H9 (cell line): ENCODE data around the gene IDH2. TPM values are rescaled to one million over a fixed set of nuclear protein-coding genes. Genes with fewer than 3 reads are reported as not detected.

Experiments
- DNase-seq: peaks from one replicate; pipeline ENCODE4 v3.0.0-alpha.2; 2017
- H2AFZ ChIP-seq: one replicate; pipeline ENCODE4 v1.6.1; 2013; ENCODE audit warnings: mild to moderate bottlenecking, low read length, control low read depth, moderate library complexity
- H2AK5ac ChIP-seq: 2 replicates; pipeline ENCODE4 v1.6.1; 2013; ENCODE audit warnings: low read length, control low read depth, mixed read lengths; ENCODE audit not compliant: insufficient read length
- H2BK120ac ChIP-seq: one replicate; pipeline ENCODE4 v1.6.1; 2013; ENCODE audit warnings: low read depth, mild to moderate bottlenecking, low read length, control low read depth, inconsistent platforms; ENCODE audit not compliant: poor library complexity, severe bottlenecking
- H2BK12ac ChIP-seq: 2 replicates; pipeline ENCODE4 v1.6.1; 2013; ENCODE audit warnings: low read length, control low read depth, mixed read lengths, low read depth; ENCODE audit not compliant: insufficient read length
- H2BK15ac ChIP-seq: 2 replicates; pipeline ENCODE4 v1.6.1; 2013; ENCODE audit warnings: low read depth, low read length, control low read depth
- H2BK20ac ChIP-seq: one replicate; pipeline ENCODE4 v1.6.1; 2013; ENCODE audit warnings: low read depth, mild to moderate bottlenecking, low read length, control low read depth, inconsistent platforms; ENCODE audit not compliant: poor library complexity, severe bottlenecking
- H2BK5ac ChIP-seq: 2 replicates; pipeline ENCODE4 v1.6.1; 2013; ENCODE audit warnings: low read length, control low read depth, mixed read lengths; ENCODE audit not compliant: insufficient read length
- H3K14ac ChIP-seq: 2 replicates; pipeline ENCODE4 v1.6.1; 2013; ENCODE audit warnings: low read length, control low read depth; ENCODE audit not compliant: insufficient read depth
- H3K18ac ChIP-seq: 2 replicates; pipeline ENCODE4 v1.6.1; 2013; ENCODE audit warnings: low read depth, mild to moderate bottlenecking, mixed read lengths, low read length, control low read depth; ENCODE audit not compliant: insufficient read length
- H3K23ac ChIP-seq: 2 replicates; pipeline ENCODE4 v1.6.1; 2013; ENCODE audit warnings: low read length, control low read depth, mixed read lengths, low read depth; ENCODE audit not compliant: insufficient read length
- H3K23me2 ChIP-seq: 2 replicates; pipeline ENCODE4 v1.6.1; 2013; ENCODE audit warnings: low read depth, mild to moderate bottlenecking, mixed read lengths, low read length, control low read depth; ENCODE audit not compliant: insufficient read length, poor library complexity, severe bottlenecking
- H3K27ac ChIP-seq: 2 replicates; pipeline ENCODE4 v1.5.1; 2013; ENCODE audit warnings: low read length, control low read depth, mixed read lengths, low read depth; ENCODE audit not compliant: insufficient read length
- H3K27me3 ChIP-seq: 2 replicates; pipeline ENCODE4 v1.6.1; 2013; ENCODE audit warnings: low read length, control low read depth, inconsistent platforms; ENCODE audit not compliant: insufficient read depth
- H3K4ac ChIP-seq: 2 replicates; pipeline ENCODE4 v1.6.1; 2013; ENCODE audit warnings: low read depth, mild to moderate bottlenecking, control low read depth, inconsistent platforms, low read length, moderate library complexity
- H3K4me1 ChIP-seq: 2 replicates; pipeline ENCODE4 v1.6.1; 2013; ENCODE audit warnings: low read length, control low read depth, inconsistent platforms; ENCODE audit not compliant: insufficient read depth
- H3K4me2 ChIP-seq: 2 replicates; pipeline ENCODE4 v1.6.1; 2013; ENCODE audit warnings: low read length, control low read depth, mixed read lengths; ENCODE audit not compliant: insufficient read length, insufficient read depth
- H3K56ac ChIP-seq: 2 replicates; pipeline ENCODE4 v1.6.1; 2013; ENCODE audit warnings: low read depth, mild to moderate bottlenecking, mixed read lengths, low read length, control low read depth; ENCODE audit not compliant: insufficient read length
- H3K79me1 ChIP-seq: 2 replicates; pipeline ENCODE4 v1.6.1; 2013; ENCODE audit warnings: low read depth, mild to moderate bottlenecking, moderate library complexity, low read length, control low read depth, inconsistent platforms; ENCODE audit not compliant: insufficient read depth, poor library complexity, severe bottlenecking
- H3K79me2 ChIP-seq: 2 replicates; pipeline ENCODE4 v1.6.1; 2013; ENCODE audit warnings: low read length, control low read depth, inconsistent platforms; ENCODE audit not compliant: insufficient read depth
- H3K9ac ChIP-seq: 2 replicates; pipeline ENCODE4 v1.6.1; 2013; ENCODE audit warnings: low read length, control low read depth, mixed read lengths; ENCODE audit not compliant: insufficient read length; ENCODE audit errors: extremely low read depth
- H3K9me3 ChIP-seq: one replicate; pipeline ENCODE4 v1.6.1; 2013; ENCODE audit warnings: low read depth, low read length, inconsistent platforms; ENCODE audit not compliant: control insufficient read depth
- H3T11ph ChIP-seq: one replicate; pipeline ENCODE4 v1.6.1; 2013; ENCODE audit warnings: mild to moderate bottlenecking, low read length, control low read depth, inconsistent platforms
- H4K20me1 ChIP-seq: one replicate; pipeline ENCODE4 v1.6.1; 2013; ENCODE audit not compliant: control insufficient read depth, insufficient read length, insufficient read depth
- H4K5ac ChIP-seq: 2 replicates; pipeline ENCODE4 v1.6.1; 2013; ENCODE audit warnings: low read depth, mild to moderate bottlenecking, mixed read lengths, low read length, control low read depth; ENCODE audit not compliant: insufficient read length
- H4K8ac ChIP-seq: replicated peaks from 2 replicates; pipeline ENCODE4 v1.6.1; 2013; ENCODE audit warnings: low read length, control low read depth, mixed read lengths, low read depth; ENCODE audit not compliant: insufficient read length
- H4K91ac ChIP-seq: 2 replicates; pipeline ENCODE4 v1.6.1; 2013; ENCODE audit warnings: low read depth, mild to moderate bottlenecking, moderate library complexity, mixed read lengths, low read length, control low read depth; ENCODE audit not compliant: insufficient read length
- H3K27ac Mint-ChIP-seq, 3 experiments: 2 replicates in 2 of 3; 3 replicates in 1 of 3; pipeline ENCODE4 v1.8.0; 2020 to 2021; ENCODE audit warnings: mixed read lengths in 3 of 3, mild to moderate bottlenecking in 1 of 3, moderate library complexity in 1 of 3
- H3K27me3 Mint-ChIP-seq: 2 replicates; pipeline ENCODE4 v1.8.0; 2021; ENCODE audit warnings: low read depth, mild to moderate bottlenecking, moderate library complexity, mixed read lengths
- H3K36me3 Mint-ChIP-seq, 3 experiments: 2 replicates in 2 of 3; 3 replicates in 1 of 3; pipeline ENCODE4 v1.8.0; 2020 to 2021; ENCODE audit warnings: low read depth in 3 of 3, mixed read lengths in 3 of 3; ENCODE audit not compliant: insufficient read depth in 1 of 3
- H3K4me1 Mint-ChIP-seq, 2 experiments: 2 replicates each; pipeline ENCODE4 v1.8.0; 2020; ENCODE audit warnings: mixed read lengths in 2 of 2
- H3K4me3 Mint-ChIP-seq, 2 experiments: 2 replicates in 1 of 2; 3 replicates in 1 of 2; pipeline ENCODE4 v1.8.0; 2020 to 2021; ENCODE audit warnings: mild to moderate bottlenecking in 2 of 2, mixed read lengths in 2 of 2, moderate library complexity in 1 of 2
- H3K9me3 Mint-ChIP-seq, 2 experiments: 2 replicates in 1 of 2; 3 replicates in 1 of 2; pipeline ENCODE4 v1.8.0; 2020; ENCODE audit warnings: mild to moderate bottlenecking in 2 of 2, mixed read lengths in 2 of 2, moderate library complexity in 1 of 2
- CTCF ChIP-seq: fragments of 200-600 bp; sonication (generic); conservative IDR thresholded peaks from 3 replicates; pipeline ENCODE4 v1.8.0; 2021; ENCODE audit warnings: antibody characterized with exemption, mild to moderate bottlenecking
- WGBS: extraction: QIAGEN DNeasy Blood & Tissue Kit; methylation state at CpG from one replicate; pipeline ENCODE4 v1.1.7; 2013; ENCODE audit warnings: missing lambda C conversion rate, low lambda C conversion rate, mixed read lengths; ENCODE audit not compliant: insufficient read length; ENCODE audit errors: extremely low coverage; 5-methylcytosine and 5-hydroxymethylcytosine counted together
- total RNA-seq: library from RNA; stranded (reverse); gene quantifications from 2 replicates; pipeline ENCODE4 v1.2.1, GENCODE V29; 2021

IDH2 gene
- total RNA-seq, 1 experiment from 2014 or later, result 57.7 TPM

GRCh38 chr15:90067953-90068606 lies 34.2 kb downstream of the IDH2 start:
- no peak overlapping the region for H4K91ac ChIP-seq
- Mint-ChIP-seq H3K27me3 (no peaks in the 10 kb centered on the region), H3K4me1 (peaks cover 15 to 18% of the 10 kb centered on the region in 2 experiments)

More at GRCh38 chr15:90067953-90068606, 34.2 kb downstream of the IDH2 start:
- WGBS, result no CpG with 5 or more reads among the region's 37 CpGs
- Histone ChIP-seq H4K5ac (no peak overlapping the region), H3K18ac (no peak overlapping the region), H2BK120ac (no peak overlapping the region), H4K20me1 (no peaks in the 10 kb centered on the region), H3K27ac (no peak overlapping the region), H4K8ac (no peak overlapping the region), H2AK5ac (no peak overlapping the region), H3T11ph (no peak overlapping the region), H2BK15ac (no peak overlapping the region), H3K79me2 (no peaks in the 10 kb centered on the region), H2BK5ac (no peak overlapping the region), H3K23me2 (no peaks in the 10 kb centered on the region), H2BK12ac (no peak overlapping the region), H3K4me1 (peaks cover 15% of the 10 kb centered on the region; the same call in 1 of the 2 replicates), H3K9me3 (no peaks in the 10 kb centered on the region), H3K4me2 (no peak overlapping the region), H2AFZ (no peak overlapping the region), H3K56ac (no peak overlapping the region), H3K27me3 (no peaks in the 10 kb centered on the region), H3K4ac (no peak overlapping the region), H2BK20ac (no peak overlapping the region), H3K14ac (no peak overlapping the region), H3K23ac (no peak overlapping the region), H3K9ac (no peak overlapping the region), H3K79me1 (no peaks in the 10 kb centered on the region)
- Mint-ChIP-seq H3K36me3 (peaks cover 0 to 18% (median 6%) of the 10 kb centered on the region in 3 experiments; a peak in 4 of 7 replicates), H3K9me3 (no peaks in the 10 kb centered on the region), H3K27ac (no peak overlapping the region), H3K4me3 (no peak overlapping the region)
- no peak for TF ChIP-seq CTCF
- DNase-seq, result no peak
